Liver (tissue), 9 donors: ENCODE measurements around the gene MPRIP. TPM values are rescaled to one million over a fixed set of nuclear protein-coding genes. Genes with fewer than 3 reads are reported as not detected.

Experiments
- DNase-seq: peaks from one replicate; pipeline ENCODE4 v3.0.0-alpha.2; 2017; ENCODE audit warnings: low spot score
- H3K27ac ChIP-seq, 2 donors: one replicate each; pipeline ENCODE4 v1.7.0; 2013; ENCODE audit warnings: inconsistent platforms in 2 of 2, low read length in 2 of 2, control low read depth in 1 of 2, low read depth in 1 of 2, mild to moderate bottlenecking in 1 of 2
- H3K27me3 ChIP-seq, 4 donors: one replicate each; pipeline versions ENCODE4 v1.6.1 to v1.7.0; 2013; ENCODE audit warnings: low read length in 3 of 4, inconsistent platforms in 1 of 4, mild to moderate bottlenecking in 1 of 4, moderate library complexity in 1 of 4; ENCODE audit not compliant: control insufficient read depth in 4 of 4, insufficient read depth in 4 of 4
- H3K36me3 ChIP-seq, 4 donors: one replicate each; pipeline versions ENCODE4 v1.6.1 to v1.7.0; 2013; ENCODE audit warnings: low read length in 3 of 4, mild to moderate bottlenecking in 3 of 4, low read depth in 1 of 4, moderate library complexity in 1 of 4; ENCODE audit not compliant: control insufficient read depth in 4 of 4, insufficient read depth in 3 of 4
- H3K4me1 ChIP-seq, 4 donors: one replicate each; pipeline versions ENCODE4 v1.6.1 to v1.7.0; 2013; ENCODE audit warnings: low read length in 3 of 4, mild to moderate bottlenecking in 3 of 4, moderate library complexity in 1 of 4; ENCODE audit not compliant: control insufficient read depth in 4 of 4, insufficient read depth in 4 of 4
- H3K4me3 ChIP-seq, 3 donors: one replicate each; pipeline versions ENCODE4 v1.6.1 to v1.7.0; 2013; ENCODE audit warnings: low read length in 3 of 3, control low read depth in 1 of 3, low read depth in 1 of 3, mild to moderate bottlenecking in 1 of 3
- H3K9ac ChIP-seq, 2 donors: one replicate each; pipeline ENCODE4 v1.7.0; 2013; ENCODE audit warnings: low read length in 2 of 2, mild to moderate bottlenecking in 2 of 2, moderate library complexity in 2 of 2, control low read depth in 1 of 2, low read depth in 1 of 2
- H3K9me3 ChIP-seq, 4 donors: one replicate each; pipeline versions ENCODE4 v1.6.1 to v1.7.0; 2013; ENCODE audit warnings: low read length in 3 of 4; ENCODE audit not compliant: control insufficient read depth in 4 of 4
- FOXA2 ChIP-seq: IDR thresholded peaks from 2 replicates; pipeline ENCODE4 v1.6.1; 2016; ENCODE audit warnings: antibody characterized with exemption
- GABPA ChIP-seq, 2 donors: IDR thresholded peaks in 1 of 2; conservative IDR thresholded peaks in 1 of 2; 2 replicates each; pipeline ENCODE4 v1.6.1; 2016; ENCODE audit warnings: antibody characterized with exemption in 2 of 2, mild to moderate bottlenecking in 1 of 2, moderate library complexity in 1 of 2
- HNF4A ChIP-seq, 2 donors: conservative IDR thresholded peaks; 2 replicates each; pipeline ENCODE4 v1.6.1; 2016; ENCODE audit warnings: antibody characterized with exemption in 2 of 2, mild to moderate bottlenecking in 2 of 2
- HNF4G ChIP-seq: IDR thresholded peaks from 2 replicates; pipeline ENCODE4 v1.6.1; 2016; ENCODE audit warnings: antibody characterized with exemption
- JUND ChIP-seq, 2 donors: IDR thresholded peaks; 2 replicates each; pipeline ENCODE4 v1.6.1; 2016; ENCODE audit warnings: antibody characterized with exemption in 2 of 2
- NR2F2 ChIP-seq: IDR thresholded peaks from 2 replicates; pipeline ENCODE4 v1.6.1; 2016; ENCODE audit warnings: antibody characterized with exemption
- RAD21 ChIP-seq, 2 donors: IDR thresholded peaks; 2 replicates each; pipeline ENCODE4 v1.6.1; 2016; ENCODE audit warnings: antibody characterized with exemption in 2 of 2, mild to moderate bottlenecking in 2 of 2
- RXRA ChIP-seq, 2 donors: IDR thresholded peaks; 2 replicates each; pipeline ENCODE4 v1.6.1; 2017 to 2018; ENCODE audit warnings: antibody characterized with exemption in 2 of 2, mild to moderate bottlenecking in 1 of 2
- SP1 ChIP-seq: IDR thresholded peaks from 2 replicates; pipeline ENCODE4 v1.6.1; 2018; ENCODE audit warnings: antibody characterized with exemption, mild to moderate bottlenecking
- WGBS: extraction: QIAGEN DNeasy Blood & Tissue Kit; methylation state at CpG from one replicate; pipeline ENCODE4 v1.1.7; 2013; 5-methylcytosine and 5-hydroxymethylcytosine counted together
- polyA plus RNA-seq, 2 donors: library from polyadenylated mRNA; stranded (reverse) in 1 of 2; unstranded in 1 of 2; fragments of 200-250 nt in 1 of 2; fragments of >200 nt in 1 of 2; fragmentation: Nextera tagmentation in 1 of 2; extraction: Ambion mirVana in 1 of 2; gene quantifications; one replicate each; pipeline versions ENCODE4 v1.2.1 to v1.2.3, GENCODE V29; 2013 to 2015
- total RNA-seq, 2 donors: library from RNA; depleted of rRNA; stranded (reverse); fragments of >200 nt; gene quantifications; one replicate each; pipeline ENCODE4 v1.2.3, GENCODE V29; 2014
- TF ChIP-seq, protein P1 (sequence below): fragments of 150-350 bp; IDR thresholded peaks from 2 replicates; pipeline ENCODE4 v1.5.1; 2017; ENCODE audit warnings: improper control_type of control experiment, low read depth, low read length; ENCODE audit not compliant: missing input control
- TF ChIP-seq, protein P2 (sequence below): IDR thresholded peaks from 2 replicates; pipeline ENCODE4 v1.6.1; 2016; ENCODE audit warnings: antibody characterized with exemption, mild to moderate bottlenecking
- TF ChIP-seq, protein P3 (sequence below): IDR thresholded peaks from 2 replicates; pipeline ENCODE4 v1.6.1; 2016; ENCODE audit warnings: antibody characterized with exemption
- TF ChIP-seq, protein P4 (sequence below): IDR thresholded peaks from 2 replicates; pipeline ENCODE4 v1.6.1; 2016; ENCODE audit warnings: antibody characterized with exemption
- TF ChIP-seq, protein P5 (sequence below): IDR thresholded peaks from 2 replicates; pipeline ENCODE4 v1.6.1; 2016; ENCODE audit warnings: antibody characterized with exemption
- donor health status: healthy.
- donor health status: healthy.
- donor health status: healthy.
- donor health status: healthy.
- donor health status: healthy.

The MPRIP gene
- total and polyA plus RNA-seq, 4 donors = 21.2 to 61.9 (median 34.7) TPM

DNA sequence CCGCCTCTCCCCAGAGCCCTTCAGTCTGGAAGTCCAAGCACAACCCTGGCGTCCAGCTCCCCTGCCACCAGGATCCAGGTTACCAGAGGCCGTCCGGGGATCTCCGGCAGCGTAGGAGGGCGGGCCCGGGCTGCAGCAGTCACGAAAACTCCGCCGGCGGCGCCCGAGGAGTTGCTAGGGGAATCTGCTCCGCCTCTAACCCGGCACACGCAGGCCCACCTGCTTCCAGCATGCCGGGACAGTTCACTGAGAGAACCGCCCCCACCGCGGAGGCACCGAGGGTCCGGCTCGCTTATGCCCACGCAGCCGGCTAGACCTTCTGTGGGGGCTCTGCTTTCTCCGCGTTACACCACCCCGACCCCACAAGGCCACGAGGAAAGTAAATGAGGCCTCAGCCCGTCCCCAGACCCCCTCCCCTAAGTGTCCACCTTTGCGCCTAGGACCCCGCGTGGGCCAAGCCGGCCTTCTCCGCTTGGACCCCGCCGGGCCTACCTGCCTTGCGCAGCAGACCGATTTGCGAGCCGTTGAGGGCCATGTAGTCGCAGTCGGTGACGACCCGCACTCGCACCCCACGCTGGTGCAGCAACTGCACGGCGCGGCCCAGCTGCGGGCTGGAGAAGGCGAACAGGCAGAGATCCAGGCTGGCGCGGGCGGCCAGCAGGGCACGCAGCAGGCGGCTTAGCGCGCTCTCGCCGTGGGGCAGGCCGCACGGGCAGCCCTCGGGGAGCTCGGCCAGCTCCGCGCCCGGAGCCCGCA lies 163.3 kb downstream of the MPRIP start:
- 10% methylated on average over 70 of the region's 70 CpGs for WGBS
- peak overlapping the region; percentile 52 to 64 (median 59) for H3K4me3 ChIP-seq
- no peaks in the 10 kb centered on the region for H3K9me3 ChIP-seq
- TF ChIP-seq RXRA (IDR thresholded peaks at IDR 0.05) = peak in 1 of 2 donors; percentile 12
- TF ChIP-seq RAD21 (IDR thresholded peaks at IDR 0.05) = peak in 1 of 2 donors; percentile 31
- TF ChIP-seq GABPA (IDR thresholded peaks at IDR 0.05 in 1 of 2, conservative IDR thresholded peaks at IDR 0.05 in 1 of 2) = no peak
- TF ChIP-seq NR2F2 = no peak
- no peak for TF ChIP-seq SP1
- no peaks in the 10 kb centered on the region for H3K27me3 ChIP-seq
- DNase-seq = peak; percentile 64
- H3K27ac ChIP-seq = peak overlapping the region; percentile 81 to 93
- peaks cover 2 to 7% (median 5%) of the 10 kb centered on the region in 4 donors for H3K36me3 ChIP-seq
- peaks cover 9 to 28% (median 21%) of the 10 kb centered on the region in 4 donors for H3K4me1 ChIP-seq
- peak overlapping the region in 1 of 2 donors; percentile 54 for H3K9ac ChIP-seq

DNA sequence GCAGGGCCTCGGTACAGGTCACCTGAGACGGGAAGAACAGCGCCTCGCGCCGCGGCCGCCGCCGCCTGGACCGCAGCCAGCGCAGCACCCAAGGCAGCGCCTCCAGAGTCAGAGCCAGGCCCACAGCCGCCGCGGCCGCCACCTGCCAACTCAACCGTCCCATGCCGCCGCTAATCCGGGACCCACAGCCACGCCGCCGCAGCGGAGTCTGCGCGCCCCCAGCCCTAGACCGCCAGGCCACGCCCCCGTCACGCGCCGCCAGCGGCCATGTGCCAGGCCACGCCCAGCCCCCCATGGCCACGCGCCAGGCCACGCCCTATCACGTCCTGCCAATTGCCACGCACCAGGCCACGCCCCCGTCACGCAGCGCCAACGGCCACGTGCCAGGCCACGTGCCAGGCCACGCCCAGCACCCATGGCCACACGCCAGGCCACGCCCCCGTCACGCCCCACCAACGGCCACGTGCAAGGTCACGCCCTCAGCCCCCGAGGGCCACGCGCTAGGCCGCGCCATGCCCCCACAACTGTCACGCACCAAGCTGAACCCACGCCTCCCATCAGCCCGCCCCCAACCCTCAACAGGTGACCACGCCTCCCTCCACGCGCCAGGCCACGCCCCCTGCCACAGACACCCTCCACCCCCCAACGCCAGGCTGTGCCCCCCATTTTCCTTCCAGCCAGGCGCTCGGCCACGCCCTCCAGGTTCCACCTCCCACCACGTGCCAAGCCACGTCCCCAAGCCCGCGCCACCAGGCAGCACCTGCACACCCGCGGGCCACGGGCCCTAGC lies 164.1 kb downstream of the MPRIP start, which contains the start of gene PLD6:
TSS of gene PLD6 (minus strand) at position 210 of the 789 bp plus-strand sequence. CDS start at position 163, 47 bp downstream.
- TF ChIP-seq HNF4G (no peak), JUND (IDR thresholded peaks at IDR 0.05) (no peak), FOXA2 (no peak), HNF4A (conservative IDR thresholded peaks at IDR 0.05) (no peak), RXRA (IDR thresholded peaks at IDR 0.05) (peak in 1 of 2 donors; percentile 20), SP1 (no peak), NR2F2 (no peak), GABPA (IDR thresholded peaks at IDR 0.05 in 1 of 2, conservative IDR thresholded peaks at IDR 0.05 in 1 of 2) (no peak)
- TF ChIP-seq, protein P1, sequence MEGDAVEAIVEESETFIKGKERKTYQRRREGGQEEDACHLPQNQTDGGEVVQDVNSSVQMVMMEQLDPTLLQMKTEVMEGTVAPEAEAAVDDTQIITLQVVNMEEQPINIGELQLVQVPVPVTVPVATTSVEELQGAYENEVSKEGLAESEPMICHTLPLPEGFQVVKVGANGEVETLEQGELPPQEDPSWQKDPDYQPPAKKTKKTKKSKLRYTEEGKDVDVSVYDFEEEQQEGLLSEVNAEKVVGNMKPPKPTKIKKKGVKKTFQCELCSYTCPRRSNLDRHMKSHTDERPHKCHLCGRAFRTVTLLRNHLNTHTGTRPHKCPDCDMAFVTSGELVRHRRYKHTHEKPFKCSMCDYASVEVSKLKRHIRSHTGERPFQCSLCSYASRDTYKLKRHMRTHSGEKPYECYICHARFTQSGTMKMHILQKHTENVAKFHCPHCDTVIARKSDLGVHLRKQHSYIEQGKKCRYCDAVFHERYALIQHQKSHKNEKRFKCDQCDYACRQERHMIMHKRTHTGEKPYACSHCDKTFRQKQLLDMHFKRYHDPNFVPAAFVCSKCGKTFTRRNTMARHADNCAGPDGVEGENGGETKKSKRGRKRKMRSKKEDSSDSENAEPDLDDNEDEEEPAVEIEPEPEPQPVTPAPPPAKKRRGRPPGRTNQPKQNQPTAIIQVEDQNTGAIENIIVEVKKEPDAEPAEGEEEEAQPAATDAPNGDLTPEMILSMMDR = no peak
- TF ChIP-seq, protein P2, sequence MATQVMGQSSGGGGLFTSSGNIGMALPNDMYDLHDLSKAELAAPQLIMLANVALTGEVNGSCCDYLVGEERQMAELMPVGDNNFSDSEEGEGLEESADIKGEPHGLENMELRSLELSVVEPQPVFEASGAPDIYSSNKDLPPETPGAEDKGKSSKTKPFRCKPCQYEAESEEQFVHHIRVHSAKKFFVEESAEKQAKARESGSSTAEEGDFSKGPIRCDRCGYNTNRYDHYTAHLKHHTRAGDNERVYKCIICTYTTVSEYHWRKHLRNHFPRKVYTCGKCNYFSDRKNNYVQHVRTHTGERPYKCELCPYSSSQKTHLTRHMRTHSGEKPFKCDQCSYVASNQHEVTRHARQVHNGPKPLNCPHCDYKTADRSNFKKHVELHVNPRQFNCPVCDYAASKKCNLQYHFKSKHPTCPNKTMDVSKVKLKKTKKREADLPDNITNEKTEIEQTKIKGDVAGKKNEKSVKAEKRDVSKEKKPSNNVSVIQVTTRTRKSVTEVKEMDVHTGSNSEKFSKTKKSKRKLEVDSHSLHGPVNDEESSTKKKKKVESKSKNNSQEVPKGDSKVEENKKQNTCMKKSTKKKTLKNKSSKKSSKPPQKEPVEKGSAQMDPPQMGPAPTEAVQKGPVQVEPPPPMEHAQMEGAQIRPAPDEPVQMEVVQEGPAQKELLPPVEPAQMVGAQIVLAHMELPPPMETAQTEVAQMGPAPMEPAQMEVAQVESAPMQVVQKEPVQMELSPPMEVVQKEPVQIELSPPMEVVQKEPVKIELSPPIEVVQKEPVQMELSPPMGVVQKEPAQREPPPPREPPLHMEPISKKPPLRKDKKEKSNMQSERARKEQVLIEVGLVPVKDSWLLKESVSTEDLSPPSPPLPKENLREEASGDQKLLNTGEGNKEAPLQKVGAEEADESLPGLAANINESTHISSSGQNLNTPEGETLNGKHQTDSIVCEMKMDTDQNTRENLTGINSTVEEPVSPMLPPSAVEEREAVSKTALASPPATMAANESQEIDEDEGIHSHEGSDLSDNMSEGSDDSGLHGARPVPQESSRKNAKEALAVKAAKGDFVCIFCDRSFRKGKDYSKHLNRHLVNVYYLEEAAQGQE = no peak
- TF ChIP-seq, protein P3, sequence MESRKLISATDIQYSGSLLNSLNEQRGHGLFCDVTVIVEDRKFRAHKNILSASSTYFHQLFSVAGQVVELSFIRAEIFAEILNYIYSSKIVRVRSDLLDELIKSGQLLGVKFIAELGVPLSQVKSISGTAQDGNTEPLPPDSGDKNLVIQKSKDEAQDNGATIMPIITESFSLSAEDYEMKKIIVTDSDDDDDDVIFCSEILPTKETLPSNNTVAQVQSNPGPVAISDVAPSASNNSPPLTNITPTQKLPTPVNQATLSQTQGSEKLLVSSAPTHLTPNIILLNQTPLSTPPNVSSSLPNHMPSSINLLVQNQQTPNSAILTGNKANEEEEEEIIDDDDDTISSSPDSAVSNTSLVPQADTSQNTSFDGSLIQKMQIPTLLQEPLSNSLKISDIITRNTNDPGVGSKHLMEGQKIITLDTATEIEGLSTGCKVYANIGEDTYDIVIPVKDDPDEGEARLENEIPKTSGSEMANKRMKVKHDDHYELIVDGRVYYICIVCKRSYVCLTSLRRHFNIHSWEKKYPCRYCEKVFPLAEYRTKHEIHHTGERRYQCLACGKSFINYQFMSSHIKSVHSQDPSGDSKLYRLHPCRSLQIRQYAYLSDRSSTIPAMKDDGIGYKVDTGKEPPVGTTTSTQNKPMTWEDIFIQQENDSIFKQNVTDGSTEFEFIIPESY = no peak
- TF ChIP-seq, protein P4, sequence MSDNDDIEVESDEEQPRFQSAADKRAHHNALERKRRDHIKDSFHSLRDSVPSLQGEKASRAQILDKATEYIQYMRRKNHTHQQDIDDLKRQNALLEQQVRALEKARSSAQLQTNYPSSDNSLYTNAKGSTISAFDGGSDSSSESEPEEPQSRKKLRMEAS = peak; percentile 23
- TF ChIP-seq, protein P5, sequence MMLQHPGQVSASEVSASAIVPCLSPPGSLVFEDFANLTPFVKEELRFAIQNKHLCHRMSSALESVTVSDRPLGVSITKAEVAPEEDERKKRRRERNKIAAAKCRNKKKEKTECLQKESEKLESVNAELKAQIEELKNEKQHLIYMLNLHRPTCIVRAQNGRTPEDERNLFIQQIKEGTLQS = no peak
- peak within 1 kb of the TSS in 1 of 2 donors; percentile 54 for H3K9ac ChIP-seq
- H3K27me3 ChIP-seq = no peaks in the 10 kb centered on the region
- peaks cover 1 to 10% (median 7%) of the 10 kb centered on the region in 4 donors for H3K36me3 ChIP-seq
- no peaks in the 10 kb centered on the region for H3K9me3 ChIP-seq
- WGBS = 12% methylated on average over 78 of the region's 78 CpGs
- H3K4me1 ChIP-seq = peaks cover 9 to 28% (median 21%) of the 10 kb centered on the region in 4 donors
- peak; percentile 95 for DNase-seq
- peak within 1 kb of the TSS; percentile 52 to 64 (median 59) for H3K4me3 ChIP-seq
- peak within 1 kb of the TSS; percentile 81 to 93 for H3K27ac ChIP-seq
